Naive thymus-derived CD4-positive, alpha-beta T cell (primary cell): ENCODE results near the gene NR1H4. TPM values are rescaled to one million over a fixed set of nuclear protein-coding genes. Genes with fewer than 3 reads are reported as not detected.

Source experiments
- ATAC-seq: fragments of 150-1000 bp; cut with Tn5 transposase; 2 replicates; pipeline ENCODE4 v1.10.0; 2021; ENCODE audit warnings: mild to moderate bottlenecking, moderate library complexity
- CTCF ChIA-PET: fragments of 350-600 bp; sonication (Branson Sonifier 250); formaldehyde crosslinking; loops from one replicate; lab custom pipeline; 2021; ENCODE audit warnings: antibody characterized with exemption; lab: Charles Lee
- POLR2A ChIA-PET: fragments of 350-600 bp; sonication (Branson Sonifier 250); formaldehyde crosslinking; loops from one replicate; lab custom pipeline; 2021; ENCODE audit warnings: antibody characterized with exemption, inconsistent platforms; lab: Charles Lee
- DNase-seq, 9 donors: peaks; one replicate each; pipeline versions ENCODE4 v3.0.0 to v3.0.0-alpha.2; 2020 to 2022; ENCODE audit warnings: mixed read lengths in 1 of 9
- H3K27ac ChIP-seq: one replicate; pipeline ENCODE4 v1.7.0; 2013; ENCODE audit warnings: mild to moderate bottlenecking, low read depth, low read length, moderate library complexity
- H3K27me3 ChIP-seq, 2 donors: one replicate each; pipeline ENCODE4 v1.7.0; 2013; ENCODE audit warnings: low read length in 2 of 2, mild to moderate bottlenecking in 2 of 2, moderate library complexity in 2 of 2; ENCODE audit not compliant: control insufficient read depth in 2 of 2, insufficient read depth in 2 of 2
- H3K36me3 ChIP-seq, 3 experiments: 1 replicate in 2 of 3; 2 replicates in 1 of 3; pipeline ENCODE4 v1.7.0; 2013; ENCODE audit warnings: low read length in 3 of 3, mild to moderate bottlenecking in 3 of 3, moderate library complexity in 1 of 3; ENCODE audit not compliant: insufficient read depth in 3 of 3, control insufficient read depth in 2 of 3
- H3K4me1 ChIP-seq, 2 donors: one replicate each; pipeline ENCODE4 v1.7.0; 2013; ENCODE audit warnings: low read length in 2 of 2, mild to moderate bottlenecking in 2 of 2, moderate library complexity in 1 of 2; ENCODE audit not compliant: control insufficient read depth in 2 of 2, insufficient read depth in 2 of 2
- H3K4me3 ChIP-seq: 2 replicates; pipeline ENCODE4 v1.7.0; 2013; ENCODE audit warnings: mild to moderate bottlenecking, low read length
- H3K9me3 ChIP-seq, 3 experiments: 1 replicate in 2 of 3; 2 replicates in 1 of 3; pipeline ENCODE4 v1.7.0; 2013; ENCODE audit warnings: low read length in 3 of 3; ENCODE audit not compliant: control insufficient read depth in 2 of 3
- H3K27ac Mint-ChIP-seq, 9 donors: one replicate each; pipeline ENCODE4 v1.8.0; 2020 to 2022; ENCODE audit warnings: mixed read lengths in 9 of 9, mild to moderate bottlenecking in 8 of 9, moderate library complexity in 5 of 9, inconsistent platforms in 2 of 9
- H3K27me3 Mint-ChIP-seq, 5 donors: one replicate each; pipeline ENCODE4 v1.8.0; 2021 to 2022; ENCODE audit warnings: mixed read lengths in 5 of 5, mild to moderate bottlenecking in 1 of 5
- H3K36me3 Mint-ChIP-seq, 5 donors: one replicate each; pipeline ENCODE4 v1.8.0; 2020 to 2022; ENCODE audit warnings: mixed read lengths in 5 of 5, mild to moderate bottlenecking in 3 of 5, inconsistent platforms in 1 of 5
- H3K4me1 Mint-ChIP-seq, 7 donors: one replicate each; pipeline ENCODE4 v1.8.0; 2020 to 2022; ENCODE audit warnings: mixed read lengths in 7 of 7, mild to moderate bottlenecking in 3 of 7, inconsistent platforms in 1 of 7
- H3K4me3 Mint-ChIP-seq, 10 donors: one replicate each; pipeline ENCODE4 v1.8.0; 2020 to 2022; ENCODE audit warnings: mild to moderate bottlenecking in 10 of 10, mixed read lengths in 10 of 10, moderate library complexity in 6 of 10, inconsistent platforms in 2 of 10
- H3K9me3 Mint-ChIP-seq, 11 donors: one replicate each; pipeline ENCODE4 v1.8.0; 2020 to 2022; ENCODE audit warnings: mixed read lengths in 11 of 11, mild to moderate bottlenecking in 4 of 11, inconsistent platforms in 1 of 11, moderate library complexity in 1 of 11
- intact Hi-C, 2 donors: fragments of 100-400 bp; cut with micrococcal nuclease; formaldehyde crosslinking; loops; one replicate each; pipeline ENCODE4 v1.15.1; 2023
- polyA plus RNA-seq, 2 donors: library from polyadenylated mRNA; unstranded; fragments of 300-500 nt; fragmentation: Illumina TruSeq; gene quantifications; one replicate each; pipeline ENCODE4 v1.2.3, GENCODE V29; 2021
- total RNA-seq, 6 experiments: library from RNA in 5 of 6; stranded (reverse) in 5 of 6; gene quantifications; 1 replicate in 5 of 6; 2 replicates in 1 of 6; pipeline ENCODE4 v1.2.3 and lab custom pipeline; 2021 to 2026

The NR1H4 gene
- total and polyA plus RNA-seq, 7 experiments from 2014 or later, result not detected

GRCh38 chr12:100534625-100535227 is 61.1 kb downstream of the NR1H4 start:
- no peak overlapping the region for H3K4me3 Mint-ChIP-seq
- Histone ChIP-seq H3K4me1 (no peaks in the 10 kb centered on the region), H3K27ac (no peak overlapping the region), H3K4me3 (no peak overlapping the region), H3K9me3 (no peaks in the 10 kb centered on the region), H3K27me3 (no peaks in the 10 kb centered on the region), H3K36me3 (no peaks in the 10 kb centered on the region)
- DNase-seq, result no peak
- peaks cover 0 to 12% (median 2%) of the 10 kb centered on the region in 11 donors for H3K9me3 Mint-ChIP-seq
- intact Hi-C loops, result no loop called here
- ATAC-seq, result no peak
- ChIA-PET CTCF (no interaction called here), POLR2A (no interaction called here)
- no peak overlapping the region for H3K27ac Mint-ChIP-seq
- H3K4me1 Mint-ChIP-seq, result no peaks in the 10 kb centered on the region
- no peaks in the 10 kb centered on the region for H3K36me3 Mint-ChIP-seq
- H3K27me3 Mint-ChIP-seq, result peaks cover 0 to 18% (median 7%) of the 10 kb centered on the region in 5 donors

- CTCF ChIA-PET, result interaction anchor here (0.8 kb wide), 1 partner anchor 16 kb away, joined by 4 read pairs; no protein-coding TSS in a partner anchor
These were observed 65.5 kb downstream of the NR1H4 start for GRCh38 chr12:100539202-100539601.

GRCh38 chr12:100544165-100544564 is 70.5 kb downstream of the NR1H4 start:
- no peaks in the 10 kb centered on the region for H3K36me3 ChIP-seq
- no peaks in the 10 kb centered on the region for H3K9me3 ChIP-seq
- H3K27me3 Mint-ChIP-seq, result peaks cover 0 to 19% (median 12%) of the 10 kb centered on the region in 5 donors
- ATAC-seq (no peak), DNase-seq (no peak)
- H3K4me3 Mint-ChIP-seq, result no peak overlapping the region
- CTCF ChIA-PET, result no interaction called here
- intact Hi-C loops, result no loop called here
- H3K4me3 ChIP-seq, result no peak overlapping the region
- H3K27ac Mint-ChIP-seq, result no peak overlapping the region
- no peaks in the 10 kb centered on the region for H3K36me3 Mint-ChIP-seq
- H3K9me3 Mint-ChIP-seq, result peaks cover 0 to 5% (median 0%) of the 10 kb centered on the region in 11 donors
- POLR2A ChIA-PET, result no interaction called here
- no peaks in the 10 kb centered on the region for H3K27me3 ChIP-seq
- no peak overlapping the region for H3K27ac ChIP-seq
- H3K4me1 ChIP-seq, result no peaks in the 10 kb centered on the region
- no peaks in the 10 kb centered on the region for H3K4me1 Mint-ChIP-seq

More at GRCh38 chr12:100539202-100539601, 65.5 kb downstream of the NR1H4 start:
- no peak overlapping the region for H3K4me3 ChIP-seq
- H3K36me3 ChIP-seq, result no peaks in the 10 kb centered on the region
- intact Hi-C loops, result no loop called here
- H3K4me3 Mint-ChIP-seq, result no peak overlapping the region
- no peaks in the 10 kb centered on the region for H3K4me1 ChIP-seq
- no peaks in the 10 kb centered on the region for H3K4me1 Mint-ChIP-seq
- ATAC-seq, result no peak
- peak in 1 of 9 donors; percentile 2 for DNase-seq
- H3K9me3 Mint-ChIP-seq, result peaks cover 0 to 14% (median 2%) of the 10 kb centered on the region in 11 donors
- H3K27ac Mint-ChIP-seq, result no peak overlapping the region
- POLR2A ChIA-PET, result no interaction called here
- H3K27ac ChIP-seq, result no peak overlapping the region
- H3K9me3 ChIP-seq, result no peaks in the 10 kb centered on the region
- no peaks in the 10 kb centered on the region for H3K36me3 Mint-ChIP-seq
- H3K27me3 ChIP-seq, result no peaks in the 10 kb centered on the region
- peaks cover 0 to 18% (median 9%) of the 10 kb centered on the region in 5 donors for H3K27me3 Mint-ChIP-seq

- Histone ChIP-seq H3K36me3 (no peaks in the 10 kb centered on the region), H3K4me1 (no peaks in the 10 kb centered on the region), H3K4me3 (no peak overlapping the region), H3K27ac (no peak overlapping the region), H3K9me3 (no peaks in the 10 kb centered on the region), H3K27me3 (no peaks in the 10 kb centered on the region)
- no peak for ATAC-seq
- Mint-ChIP-seq H3K27ac (no peak overlapping the region), H3K4me3 (no peak overlapping the region), H3K36me3 (no peaks in the 10 kb centered on the region), H3K4me1 (no peaks in the 10 kb centered on the region), H3K9me3 (no peaks in the 10 kb centered on the region), H3K27me3 (peaks cover 0 to 19% (median 12%) of the 10 kb centered on the region in 5 donors)
- DNase-seq, result no peak
- ChIA-PET POLR2A (no interaction called here), CTCF (no interaction called here)
- intact Hi-C loops, result no loop called here
These were observed 71.4 kb downstream of the NR1H4 start for GRCh38 chr12:100545092-100545491.

GRCh38 chr12:100553936-100554335 is 80.3 kb downstream of the NR1H4 start:
- Histone ChIP-seq H3K4me3 (no peak overlapping the region), H3K27ac (no peak overlapping the region), H3K27me3 (no peaks in the 10 kb centered on the region), H3K4me1 (no peaks in the 10 kb centered on the region), H3K9me3 (no peaks in the 10 kb centered on the region), H3K36me3 (no peaks in the 10 kb centered on the region)
- Mint-ChIP-seq H3K4me1 (no peaks in the 10 kb centered on the region), H3K4me3 (no peak overlapping the region), H3K36me3 (no peaks in the 10 kb centered on the region), H3K9me3 (peaks cover 0 to 1% (median 0%) of the 10 kb centered on the region in 11 donors), H3K27ac (no peak overlapping the region), H3K27me3 (peaks cover 0 to 18% (median 5%) of the 10 kb centered on the region in 5 donors)
- DNase-seq (no peak), ATAC-seq (peak; percentile 6)
- ChIA-PET POLR2A (no interaction called here), CTCF (interaction anchor here (1.8 kb wide), 1 partner anchor 319 kb away, joined by 5 read pairs; no protein-coding TSS in a partner anchor)
- intact Hi-C loops, result loop anchor here (1.0 to 5.0 kb wide), 4 partner anchors 320 to 742 kb away; partner anchors contain the start of gene BLTP3B (in 1 of the 2)

- peaks cover 0 to 1% (median 0%) of the 10 kb centered on the region in 11 donors for H3K9me3 Mint-ChIP-seq
- ATAC-seq (no peak), DNase-seq (peak in 2 of 9 donors; percentile 4 to 13)
- H3K36me3 Mint-ChIP-seq, result no peaks in the 10 kb centered on the region
- peaks cover 0 to 16% (median 7%) of the 10 kb centered on the region in 5 donors for H3K27me3 Mint-ChIP-seq
- H3K27me3 ChIP-seq, result no peaks in the 10 kb centered on the region
- ChIA-PET POLR2A (no interaction called here), CTCF (interaction anchor here (1.1 to 1.8 kb wide), 2 partner anchors 16 to 320 kb away, joined by 4 to 5 read pairs; no protein-coding TSS in a partner anchor)
- no peak overlapping the region for H3K4me3 Mint-ChIP-seq
- no peaks in the 10 kb centered on the region for H3K9me3 ChIP-seq
- H3K4me3 ChIP-seq, result no peak overlapping the region
- peak overlapping the region in 1 of 9 donors; percentile 25 for H3K27ac Mint-ChIP-seq
- H3K27ac ChIP-seq, result no peak overlapping the region
- no peaks in the 10 kb centered on the region for H3K4me1 ChIP-seq
- no peaks in the 10 kb centered on the region for H3K4me1 Mint-ChIP-seq
- intact Hi-C loops, result loop anchor here (1.0 to 5.0 kb wide), 4 partner anchors 320 to 742 kb away; partner anchors contain the start of gene BLTP3B (in 1 of the 2)
- H3K36me3 ChIP-seq, result no peaks in the 10 kb centered on the region
These were observed 81.0 kb downstream of the NR1H4 start for GRCh38 chr12:100554608-100555077.
